ENCODE results near the gene NFILZ.
A peak's percentile ranks its signal among the peaks of the same experiment; 100 is the strongest.

Gene NFILZ

DNA sequence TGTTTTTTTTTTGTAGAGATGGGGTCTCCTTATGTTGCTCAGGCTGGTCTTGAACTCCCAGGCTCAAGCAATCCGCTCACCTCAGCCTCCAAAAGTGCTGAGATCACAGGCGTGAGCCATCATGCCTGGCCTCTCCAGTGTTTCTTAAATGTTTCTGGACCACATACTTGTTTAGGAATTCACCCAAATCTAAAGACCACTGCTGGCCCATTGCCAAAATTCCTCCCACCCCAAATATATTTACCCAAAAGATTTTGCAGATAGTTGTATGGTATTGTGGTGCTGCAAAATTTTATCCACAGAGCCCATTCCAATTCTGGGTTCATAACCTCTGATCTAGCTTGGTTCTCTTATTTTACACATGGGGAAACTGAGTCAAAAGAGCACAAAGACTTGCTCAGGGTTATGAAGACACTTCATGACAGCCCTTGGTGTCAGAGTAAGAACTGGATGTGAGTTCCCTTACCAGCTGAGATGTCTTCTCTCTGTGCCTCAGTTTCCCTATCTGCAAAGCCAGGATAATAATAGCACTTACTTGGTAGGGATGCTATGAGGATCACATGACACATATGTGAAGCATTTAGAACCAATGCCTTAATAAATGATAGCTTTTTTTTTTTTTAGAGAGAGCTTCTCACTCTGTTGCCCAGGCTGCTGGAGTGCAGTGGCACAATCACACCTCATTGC is 10.9 kb downstream of the NFILZ start:
- Histone ChIP-seq H3K4me1 (ENCODE audit: control insufficient read depth, insufficient read depth, low read length) (no peaks in the 10 kb centered on the region), H3K36me3 (ENCODE audit: control insufficient read depth in 2 of 2, insufficient read depth in 1 of 2, low read length in 2 of 2) (no peaks in the 10 kb centered on the region), H3K27ac (ENCODE audit: extremely low read depth, low read depth, low read length) (no peak overlapping the region), H3K9me3 (ENCODE audit: control insufficient read depth, insufficient read depth, low read depth, low read length) (no peaks in the 10 kb centered on the region), H3K4me3 (ENCODE audit: low read depth, low read length) (no peak overlapping the region)
- CTCF ChIA-PET, result interaction anchor here (0.6 to 3.3 kb wide), 19 partner anchors 8 to 358 kb away, joined by 3 to 32 read pairs (median 5); no protein-coding TSS in a partner anchor
- TF ChIP-seq ZFP41 (tag by site-specific recombination; IDR thresholded peaks at IDR 0.05; ENCODE audit: borderline replicate concordance) (no peak), ZNF157 (tag by site-specific recombination; IDR thresholded peaks at IDR 0.05) (no peak), SP2 (tag by site-specific recombination; IDR thresholded peaks at IDR 0.05) (no peak), ZNF274 (IDR thresholded peaks at IDR 0.05; ENCODE audit: low read length) (no peak), ZNF274 (tag by site-specific recombination; IDR thresholded peaks at IDR 0.05; ENCODE audit: borderline replicate concordance) (no peak), ZNF433 (tag by site-specific recombination; IDR thresholded peaks at IDR 0.05; ENCODE audit: low read depth) (no peak), ZNF341 (tag by site-specific recombination; IDR thresholded peaks at IDR 0.05; ENCODE audit: low read depth) (no peak), PRDM1 (tag by site-specific recombination; IDR thresholded peaks at IDR 0.05) (no peak), ZNF621 (tag by site-specific recombination; IDR thresholded peaks at IDR 0.05) (no peak), ZBTB44 (tag by site-specific recombination; IDR thresholded peaks at IDR 0.05) (no peak), SP7 (tag by site-specific recombination; IDR thresholded peaks at IDR 0.05) (no peak), ZNF23 (tag by site-specific recombination; IDR thresholded peaks at IDR 0.05; ENCODE audit: borderline replicate concordance) (no peak), ZBTB48 (tag by site-specific recombination; IDR thresholded peaks at IDR 0.05) (no peak), ZNF626 (tag by site-specific recombination; IDR thresholded peaks at IDR 0.05) (no peak), KLF1 (tag by site-specific recombination; IDR thresholded peaks at IDR 0.05) (no peak), ZNF140 (tag by site-specific recombination; IDR thresholded peaks at IDR 0.05) (no peak), ZNF837 (tag by site-specific recombination; IDR thresholded peaks at IDR 0.05) (no peak), PATZ1 (tag by site-specific recombination; IDR thresholded peaks at IDR 0.05) (no peak), SP3 (tag by site-specific recombination; IDR thresholded peaks at IDR 0.05) (no peak), ZEB2 (tag by site-specific recombination; IDR thresholded peaks at IDR 0.05) (no peak), ZNF426 (tag by site-specific recombination; IDR thresholded peaks at IDR 0.05) (no peak)
- POLR2A ChIA-PET, result interaction anchor here (0.7 to 1.0 kb wide), 2 partner anchors 8 to 54 kb away, joined by 3 to 4 read pairs; no protein-coding TSS in a partner anchor

GRCh38 chr19:8641908-8642547 is 11.6 kb downstream of the NFILZ start:
- Histone ChIP-seq H3K9me3 (ENCODE audit: control insufficient read depth, insufficient read depth, low read depth, low read length) (no peaks in the 10 kb centered on the region), H3K4me1 (ENCODE audit: control insufficient read depth, insufficient read depth, low read length) (no peaks in the 10 kb centered on the region), H3K27ac (ENCODE audit: extremely low read depth, low read depth, low read length) (no peak overlapping the region), H3K4me3 (ENCODE audit: low read depth, low read length) (no peak overlapping the region), H3K36me3 (ENCODE audit: control insufficient read depth in 2 of 2, insufficient read depth in 1 of 2, low read length in 2 of 2) (no peaks in the 10 kb centered on the region)
- ChIA-PET CTCF (interaction anchor here (0.6 to 3.3 kb wide), 21 partner anchors 9 to 358 kb away, joined by 3 to 32 read pairs (median 4); no protein-coding TSS in a partner anchor), POLR2A (interaction anchor here (0.6 to 1.0 kb wide), 3 partner anchors 9 to 55 kb away, joined by 3 to 4 read pairs (median 3); no protein-coding TSS in a partner anchor)
- TF ChIP-seq GFI1B (tag by site-specific recombination; IDR thresholded peaks at IDR 0.05) (no peak), ZNF175 (tag by site-specific recombination; IDR thresholded peaks at IDR 0.05) (no peak), ZNF654 (tag by site-specific recombination; IDR thresholded peaks at IDR 0.05; ENCODE audit: low read depth) (peak; percentile 55), WT1 (tag by site-specific recombination; IDR thresholded peaks at IDR 0.05) (no peak), SETDB1 (IDR thresholded peaks at IDR 0.05; ENCODE audit: insufficient read length, low read length) (peak; percentile 62), ZNF394 (tag by site-specific recombination; IDR thresholded peaks at IDR 0.05; ENCODE audit: borderline replicate concordance) (no peak), REPIN1 (tag by site-specific recombination; IDR thresholded peaks at IDR 0.05; ENCODE audit: low read depth) (no peak), HOXA7 (CRISPR knock-in tag; IDR thresholded peaks at IDR 0.05; ENCODE audit: borderline replicate concordance) (no peak), ZNF560 (tag by site-specific recombination; IDR thresholded peaks at IDR 0.05; ENCODE audit: borderline replicate concordance) (no peak), ZNF768 (tag by site-specific recombination; IDR thresholded peaks at IDR 0.05) (no peak), RBAK (tag by site-specific recombination; IDR thresholded peaks at IDR 0.05) (0 out of 2 replicates have a peak, but pooled peaks have one; percentile 47), TRIM28 (IDR thresholded peaks at IDR 0.05; ENCODE audit: borderline replicate concordance, low read length) (no peak)

Data from HEK293 (cell line).